ENCODE data around the gene CD209. TPM values are rescaled to one million over a fixed set of nuclear protein-coding genes. Genes with fewer than 3 reads are reported as not detected.
A peak's percentile ranks its signal among the peaks of the same experiment; 100 is the strongest.

Gene CD209
- total and polyA plus RNA-seq, 2 experiments from 2014 or later, result 0.35 TPM; not detected in 1

DNA sequence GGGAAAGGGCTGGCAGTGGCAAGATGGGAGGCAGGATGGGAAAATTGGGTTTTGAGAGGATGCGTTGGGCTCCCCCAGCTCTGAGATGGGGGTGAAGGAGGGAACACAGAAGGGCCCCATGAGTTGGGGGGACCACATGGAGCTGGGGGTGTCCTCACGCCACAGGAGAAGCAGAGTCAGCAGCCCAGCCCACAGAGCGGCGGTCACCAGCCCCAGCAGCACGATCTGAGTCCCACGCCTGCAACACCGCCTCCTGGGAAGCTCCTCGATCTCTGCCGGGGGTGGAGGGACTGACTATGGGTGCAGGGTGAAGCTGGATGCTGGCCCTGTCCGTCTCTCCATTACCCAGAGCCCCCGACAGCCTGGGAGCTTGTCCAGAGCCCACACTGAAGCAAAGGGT is 48.8 kb downstream of the CD209 start:
- Histone ChIP-seq H4K20me1 (replicated peaks; ENCODE audit: insufficient read depth) (no peaks in the 10 kb centered on the region), H3K36me3 (ENCODE audit: insufficient read depth) (no peaks in the 10 kb centered on the region), H3K27me3 (ENCODE audit: insufficient read depth) (no peaks in the 10 kb centered on the region), H3K9me2 (ENCODE audit: insufficient read depth) (no peaks in the 10 kb centered on the region), H3K4me2 (peak overlapping the region; percentile 43; the same call in 1 of the 2 replicates), H3K4me3 (no peak overlapping the region), H2AFZ (peak overlapping the region; percentile 84), H3F3A (replicated peaks; ENCODE audit: low read depth) (no peaks in the 10 kb centered on the region), H3K4me1 (ENCODE audit: insufficient read depth) (0 out of 2 replicates have a peak, but pooled peaks cover 4% of the 10 kb centered on the region), H3K79me2 (replicated peaks; ENCODE audit: insufficient read depth) (no peaks in the 10 kb centered on the region), H3K27ac (ENCODE audit: low read depth) (no peak overlapping the region)
- no peak for DNase-seq (ENCODE audit: low spot score)
- ATAC-seq, result peak; percentile 49
- Mint-ChIP-seq H3K4me1 (peaks cover 26% of the 10 kb centered on the region), H3K9me3 (no peaks in the 10 kb centered on the region; the same call in 2 of the 3 replicates), H3K27me3 (ENCODE audit: insufficient read depth, low read depth, poor library complexity) (peaks cover 7% of the 10 kb centered on the region), H3K27ac (no peak overlapping the region), H3K36me3 (ENCODE audit: low read depth) (no peaks in the 10 kb centered on the region; the same call in 2 of the 3 replicates), H3K4me3 (no peak overlapping the region)
- no peak for TF ChIP-seq ZNF331 (CRISPR knock-in tag; IDR thresholded peaks at IDR 0.05; ENCODE audit: low read depth)
- TF ChIP-seq NANOG (IDR thresholded peaks at IDR 0.05; ENCODE audit: borderline replicate concordance), result no peak
- TF ChIP-seq, protein P1, sequence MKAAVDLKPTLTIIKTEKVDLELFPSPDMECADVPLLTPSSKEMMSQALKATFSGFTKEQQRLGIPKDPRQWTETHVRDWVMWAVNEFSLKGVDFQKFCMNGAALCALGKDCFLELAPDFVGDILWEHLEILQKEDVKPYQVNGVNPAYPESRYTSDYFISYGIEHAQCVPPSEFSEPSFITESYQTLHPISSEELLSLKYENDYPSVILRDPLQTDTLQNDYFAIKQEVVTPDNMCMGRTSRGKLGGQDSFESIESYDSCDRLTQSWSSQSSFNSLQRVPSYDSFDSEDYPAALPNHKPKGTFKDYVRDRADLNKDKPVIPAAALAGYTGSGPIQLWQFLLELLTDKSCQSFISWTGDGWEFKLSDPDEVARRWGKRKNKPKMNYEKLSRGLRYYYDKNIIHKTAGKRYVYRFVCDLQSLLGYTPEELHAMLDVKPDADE (IDR thresholded peaks at IDR 0.05), result no peak
- no peak for TF ChIP-seq EZH2phosphoT487 (IDR thresholded peaks at IDR 0.05; ENCODE audit: unreplicated experiment)
- TF ChIP-seq POLR2AphosphoS5 (IDR thresholded peaks at IDR 0.05; ENCODE audit: low read depth), result no peak
- TF ChIP-seq, protein P2, sequence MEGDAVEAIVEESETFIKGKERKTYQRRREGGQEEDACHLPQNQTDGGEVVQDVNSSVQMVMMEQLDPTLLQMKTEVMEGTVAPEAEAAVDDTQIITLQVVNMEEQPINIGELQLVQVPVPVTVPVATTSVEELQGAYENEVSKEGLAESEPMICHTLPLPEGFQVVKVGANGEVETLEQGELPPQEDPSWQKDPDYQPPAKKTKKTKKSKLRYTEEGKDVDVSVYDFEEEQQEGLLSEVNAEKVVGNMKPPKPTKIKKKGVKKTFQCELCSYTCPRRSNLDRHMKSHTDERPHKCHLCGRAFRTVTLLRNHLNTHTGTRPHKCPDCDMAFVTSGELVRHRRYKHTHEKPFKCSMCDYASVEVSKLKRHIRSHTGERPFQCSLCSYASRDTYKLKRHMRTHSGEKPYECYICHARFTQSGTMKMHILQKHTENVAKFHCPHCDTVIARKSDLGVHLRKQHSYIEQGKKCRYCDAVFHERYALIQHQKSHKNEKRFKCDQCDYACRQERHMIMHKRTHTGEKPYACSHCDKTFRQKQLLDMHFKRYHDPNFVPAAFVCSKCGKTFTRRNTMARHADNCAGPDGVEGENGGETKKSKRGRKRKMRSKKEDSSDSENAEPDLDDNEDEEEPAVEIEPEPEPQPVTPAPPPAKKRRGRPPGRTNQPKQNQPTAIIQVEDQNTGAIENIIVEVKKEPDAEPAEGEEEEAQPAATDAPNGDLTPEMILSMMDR (conservative IDR thresholded peaks at IDR 0.05; ENCODE audit: low read depth in 2 of 2), result no peak
- TF ChIP-seq ZNF114 (CRISPR knock-in tag; IDR thresholded peaks at IDR 0.05), result no peak
- TF ChIP-seq, protein P3, sequence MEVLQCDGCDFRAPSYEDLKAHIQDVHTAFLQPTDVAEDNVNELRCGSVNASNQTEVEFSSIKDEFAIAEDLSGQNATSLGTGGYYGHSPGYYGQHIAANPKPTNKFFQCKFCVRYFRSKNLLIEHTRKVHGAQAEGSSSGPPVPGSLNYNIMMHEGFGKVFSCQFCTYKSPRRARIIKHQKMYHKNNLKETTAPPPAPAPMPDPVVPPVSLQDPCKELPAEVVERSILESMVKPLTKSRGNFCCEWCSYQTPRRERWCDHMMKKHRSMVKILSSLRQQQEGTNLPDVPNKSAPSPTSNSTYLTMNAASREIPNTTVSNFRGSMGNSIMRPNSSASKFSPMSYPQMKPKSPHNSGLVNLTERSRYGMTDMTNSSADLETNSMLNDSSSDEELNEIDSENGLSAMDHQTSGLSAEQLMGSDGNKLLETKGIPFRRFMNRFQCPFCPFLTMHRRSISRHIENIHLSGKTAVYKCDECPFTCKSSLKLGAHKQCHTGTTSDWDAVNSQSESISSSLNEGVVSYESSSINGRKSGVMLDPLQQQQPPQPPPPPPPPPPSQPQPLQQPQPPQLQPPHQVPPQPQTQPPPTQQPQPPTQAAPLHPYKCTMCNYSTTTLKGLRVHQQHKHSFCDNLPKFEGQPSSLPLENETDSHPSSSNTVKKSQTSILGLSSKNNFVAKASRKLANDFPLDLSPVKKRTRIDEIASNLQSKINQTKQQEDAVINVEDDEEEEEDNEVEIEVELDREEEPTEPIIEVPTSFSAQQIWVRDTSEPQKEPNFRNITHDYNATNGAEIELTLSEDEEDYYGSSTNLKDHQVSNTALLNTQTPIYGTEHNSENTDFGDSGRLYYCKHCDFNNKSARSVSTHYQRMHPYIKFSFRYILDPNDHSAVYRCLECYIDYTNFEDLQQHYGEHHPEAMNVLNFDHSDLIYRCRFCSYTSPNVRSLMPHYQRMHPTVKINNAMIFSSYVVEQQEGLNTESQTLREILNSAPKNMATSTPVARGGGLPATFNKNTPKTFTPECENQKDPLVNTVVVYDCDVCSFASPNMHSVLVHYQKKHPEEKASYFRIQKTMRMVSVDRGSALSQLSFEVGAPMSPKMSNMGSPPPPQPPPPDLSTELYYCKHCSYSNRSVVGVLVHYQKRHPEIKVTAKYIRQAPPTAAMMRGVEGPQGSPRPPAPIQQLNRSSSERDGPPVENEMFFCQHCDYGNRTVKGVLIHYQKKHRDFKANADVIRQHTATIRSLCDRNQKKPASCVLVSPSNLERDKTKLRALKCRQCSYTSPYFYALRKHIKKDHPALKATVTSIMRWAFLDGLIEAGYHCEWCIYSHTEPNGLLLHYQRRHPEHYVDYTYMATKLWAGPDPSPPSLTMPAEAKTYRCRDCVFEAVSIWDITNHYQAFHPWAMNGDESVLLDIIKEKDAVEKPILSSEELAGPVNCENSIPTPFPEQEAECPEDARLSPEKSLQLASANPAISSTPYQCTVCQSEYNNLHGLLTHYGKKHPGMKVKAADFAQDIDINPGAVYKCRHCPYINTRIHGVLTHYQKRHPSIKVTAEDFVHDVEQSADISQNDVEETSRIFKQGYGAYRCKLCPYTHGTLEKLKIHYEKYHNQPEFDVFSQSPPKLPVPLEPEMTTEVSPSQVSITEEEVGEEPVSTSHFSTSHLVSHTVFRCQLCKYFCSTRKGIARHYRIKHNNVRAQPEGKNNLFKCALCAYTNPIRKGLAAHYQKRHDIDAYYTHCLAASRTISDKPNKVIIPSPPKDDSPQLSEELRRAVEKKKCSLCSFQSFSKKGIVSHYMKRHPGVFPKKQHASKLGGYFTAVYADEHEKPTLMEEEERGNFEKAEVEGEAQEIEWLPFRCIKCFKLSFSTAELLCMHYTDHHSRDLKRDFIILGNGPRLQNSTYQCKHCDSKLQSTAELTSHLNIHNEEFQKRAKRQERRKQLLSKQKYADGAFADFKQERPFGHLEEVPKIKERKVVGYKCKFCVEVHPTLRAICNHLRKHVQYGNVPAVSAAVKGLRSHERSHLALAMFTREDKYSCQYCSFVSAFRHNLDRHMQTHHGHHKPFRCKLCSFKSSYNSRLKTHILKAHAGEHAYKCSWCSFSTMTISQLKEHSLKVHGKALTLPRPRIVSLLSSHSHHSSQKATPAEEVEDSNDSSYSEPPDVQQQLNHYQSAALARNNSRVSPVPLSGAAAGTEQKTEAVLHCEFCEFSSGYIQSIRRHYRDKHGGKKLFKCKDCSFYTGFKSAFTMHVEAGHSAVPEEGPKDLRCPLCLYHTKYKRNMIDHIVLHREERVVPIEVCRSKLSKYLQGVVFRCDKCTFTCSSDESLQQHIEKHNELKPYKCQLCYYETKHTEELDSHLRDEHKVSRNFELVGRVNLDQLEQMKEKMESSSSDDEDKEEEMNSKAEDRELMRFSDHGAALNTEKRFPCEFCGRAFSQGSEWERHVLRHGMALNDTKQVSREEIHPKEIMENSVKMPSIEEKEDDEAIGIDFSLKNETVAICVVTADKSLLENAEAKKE (CRISPR knock-in tag; IDR thresholded peaks at IDR 0.05), result no peak
- no peak for TF ChIP-seq EZH2 (IDR thresholded peaks at IDR 0.05; ENCODE audit: low read depth, unreplicated experiment)
- no peak for TF ChIP-seq STAT1 (IDR thresholded peaks at IDR 0.05; ENCODE audit: unreplicated experiment)
- no peak for TF ChIP-seq CREB1 (CRISPR knock-in tag; IDR thresholded peaks at IDR 0.05; ENCODE audit: low read depth)
- TF ChIP-seq, protein P4, sequence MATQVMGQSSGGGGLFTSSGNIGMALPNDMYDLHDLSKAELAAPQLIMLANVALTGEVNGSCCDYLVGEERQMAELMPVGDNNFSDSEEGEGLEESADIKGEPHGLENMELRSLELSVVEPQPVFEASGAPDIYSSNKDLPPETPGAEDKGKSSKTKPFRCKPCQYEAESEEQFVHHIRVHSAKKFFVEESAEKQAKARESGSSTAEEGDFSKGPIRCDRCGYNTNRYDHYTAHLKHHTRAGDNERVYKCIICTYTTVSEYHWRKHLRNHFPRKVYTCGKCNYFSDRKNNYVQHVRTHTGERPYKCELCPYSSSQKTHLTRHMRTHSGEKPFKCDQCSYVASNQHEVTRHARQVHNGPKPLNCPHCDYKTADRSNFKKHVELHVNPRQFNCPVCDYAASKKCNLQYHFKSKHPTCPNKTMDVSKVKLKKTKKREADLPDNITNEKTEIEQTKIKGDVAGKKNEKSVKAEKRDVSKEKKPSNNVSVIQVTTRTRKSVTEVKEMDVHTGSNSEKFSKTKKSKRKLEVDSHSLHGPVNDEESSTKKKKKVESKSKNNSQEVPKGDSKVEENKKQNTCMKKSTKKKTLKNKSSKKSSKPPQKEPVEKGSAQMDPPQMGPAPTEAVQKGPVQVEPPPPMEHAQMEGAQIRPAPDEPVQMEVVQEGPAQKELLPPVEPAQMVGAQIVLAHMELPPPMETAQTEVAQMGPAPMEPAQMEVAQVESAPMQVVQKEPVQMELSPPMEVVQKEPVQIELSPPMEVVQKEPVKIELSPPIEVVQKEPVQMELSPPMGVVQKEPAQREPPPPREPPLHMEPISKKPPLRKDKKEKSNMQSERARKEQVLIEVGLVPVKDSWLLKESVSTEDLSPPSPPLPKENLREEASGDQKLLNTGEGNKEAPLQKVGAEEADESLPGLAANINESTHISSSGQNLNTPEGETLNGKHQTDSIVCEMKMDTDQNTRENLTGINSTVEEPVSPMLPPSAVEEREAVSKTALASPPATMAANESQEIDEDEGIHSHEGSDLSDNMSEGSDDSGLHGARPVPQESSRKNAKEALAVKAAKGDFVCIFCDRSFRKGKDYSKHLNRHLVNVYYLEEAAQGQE (IDR thresholded peaks at IDR 0.05; ENCODE audit: unreplicated experiment), result no peak
- TF ChIP-seq JUNB (IDR thresholded peaks at IDR 0.05; ENCODE audit: unreplicated experiment), result no peak

Measured in GM23338 (cell line).